GM18520 (cell line): ENCODE data around the gene ABR.
"Not testable (repeated sequence)": the region's sequence is repeated elsewhere in the genome, so short reads cannot be mapped to it uniquely, and the experiment has no call there.

Experiments
- ATAC-seq: cut with Tn5 transposase; IDR thresholded peaks from one replicate; pipeline ENCODE4 v1.9.1; 2021; ENCODE audit not compliant: unreplicated experiment

The ABR gene

GRCh38 chr17:973053-973452 is 206.7 kb downstream of the ABR start:
- no peak for ATAC-seq

GRCh38 chr17:971861-972260 is 207.9 kb downstream of the ABR start:
- ATAC-seq: not testable (repeated sequence)

- ATAC-seq: no peak
These were observed 209.4 kb downstream of the ABR start for GRCh38 chr17:970364-970763.

GRCh38 chr17:969811-970355 is 209.9 kb downstream of the ABR start:
- no peak for ATAC-seq

GRCh38 chr17:968812-969730 is 210.7 kb downstream of the ABR start:
- ATAC-seq: no peak

GRCh38 chr17:967122-967521 is 212.7 kb downstream of the ABR start:
- no peak for ATAC-seq

GRCh38 chr17:965311-965989 is 214.3 kb downstream of the ABR start:
- no peak for ATAC-seq

GRCh38 chr17:964876-965275 is 214.9 kb downstream of the ABR start:
- ATAC-seq: no peak

- ATAC-seq: no peak
These were observed 217.1 kb downstream of the ABR start for GRCh38 chr17:962670-963069.

- ATAC-seq: no peak
These were observed 217.6 kb downstream of the ABR start for GRCh38 chr17:962166-962565.

GRCh38 chr17:958712-959451 is 220.9 kb downstream of the ABR start:
- ATAC-seq: no peak

- ATAC-seq: no peak
These were observed 221.8 kb downstream of the ABR start for GRCh38 chr17:957856-958421.

GRCh38 chr17:956905-957304 is 222.9 kb downstream of the ABR start:
- no peak for ATAC-seq

- no peak for ATAC-seq
These were observed 225.2 kb downstream of the ABR start for GRCh38 chr17:954431-955164.

- no peak for ATAC-seq
These were observed 226.0 kb downstream of the ABR start for GRCh38 chr17:953767-954166.
